Inferior parietal cortex (tissue), 1 donor: Measurements from ENCODE around the gene ZNF213.
"Not testable (repeated sequence)": the region's sequence is repeated elsewhere in the genome, so short reads cannot be mapped to it uniquely, and the experiment has no call there.

ENCODE experiments used
- DNase-seq: peaks from one replicate; pipeline ENCODE4 v3.0.0-alpha.2; 2016; ENCODE audit errors: extremely low spot score

The ZNF213 gene

GRCh38 chr16:3170440-3171180 lies 35.8 kb downstream of the ZNF213 start:
- no peak for DNase-seq

DNA sequence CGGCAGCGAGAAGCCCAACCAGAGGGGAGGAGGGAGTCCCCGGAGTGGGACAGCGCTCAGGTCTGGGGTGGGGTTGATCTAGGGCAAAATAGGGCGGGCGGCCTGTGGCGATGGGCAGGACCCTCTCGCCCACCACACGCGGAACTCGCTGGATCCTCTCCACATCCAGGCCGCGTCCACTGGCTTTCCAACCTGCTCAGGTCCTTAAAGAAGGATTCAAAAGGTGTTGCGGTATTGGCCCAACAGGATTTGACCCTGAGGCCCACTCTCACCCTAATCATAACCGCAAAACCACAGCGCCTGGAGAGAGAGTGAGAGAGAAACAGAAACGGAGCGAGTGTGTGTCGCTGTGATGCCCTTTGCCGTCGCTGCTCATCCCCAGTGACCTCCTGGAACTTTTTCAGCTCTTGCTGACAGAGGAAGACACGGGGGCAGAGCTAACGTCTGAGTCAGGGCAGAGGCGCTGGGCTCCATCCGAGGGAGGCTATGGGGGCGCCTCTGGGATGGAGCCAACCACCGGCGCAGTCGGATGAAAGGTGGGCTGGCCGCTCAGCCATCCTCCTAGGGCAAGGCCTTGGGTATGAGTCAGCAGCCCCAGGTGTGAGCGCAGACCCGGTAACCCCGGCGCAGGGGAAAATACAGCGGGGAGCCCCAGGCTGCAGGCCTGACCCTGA lies 36.5 kb downstream of the ZNF213 start:
- no peak for DNase-seq

- DNase-seq, result no peak
Observed at GRCh38 chr16:3171855-3172593, 37.2 kb downstream of the ZNF213 start.

- no peak for DNase-seq
Observed at GRCh38 chr16:3173892-3174617, 39.2 kb downstream of the ZNF213 start.

DNA sequence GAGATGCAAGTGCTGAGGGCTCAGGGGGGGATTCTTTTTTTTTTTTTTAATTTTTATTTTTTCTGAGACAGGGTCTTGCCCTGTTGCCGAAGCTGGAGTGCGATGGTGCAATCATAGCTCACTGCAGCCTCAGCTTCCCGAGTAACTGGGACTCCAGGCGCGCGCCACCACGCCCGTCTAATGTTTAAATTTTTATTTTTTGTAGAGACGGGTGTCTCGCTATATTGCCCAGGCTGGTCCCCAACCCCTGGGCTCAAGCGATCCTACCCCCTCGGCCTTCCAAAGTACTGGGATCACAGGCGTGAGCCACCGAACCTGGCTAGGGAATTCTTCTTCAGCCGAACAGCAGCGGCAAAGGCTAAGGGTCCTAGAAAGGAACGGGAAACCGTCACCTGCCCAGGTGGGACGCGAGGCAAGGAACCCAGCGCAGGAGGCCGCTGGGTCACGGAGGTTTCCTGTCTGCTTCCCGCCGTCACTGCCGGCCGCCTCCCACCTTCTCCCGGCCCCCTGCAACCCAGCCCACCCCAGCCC lies 39.9 kb downstream of the ZNF213 start:
- DNase-seq, result no peak

GRCh38 chr16:3175157-3176093 lies 40.6 kb downstream of the ZNF213 start:
- no peak for DNase-seq

DNA sequence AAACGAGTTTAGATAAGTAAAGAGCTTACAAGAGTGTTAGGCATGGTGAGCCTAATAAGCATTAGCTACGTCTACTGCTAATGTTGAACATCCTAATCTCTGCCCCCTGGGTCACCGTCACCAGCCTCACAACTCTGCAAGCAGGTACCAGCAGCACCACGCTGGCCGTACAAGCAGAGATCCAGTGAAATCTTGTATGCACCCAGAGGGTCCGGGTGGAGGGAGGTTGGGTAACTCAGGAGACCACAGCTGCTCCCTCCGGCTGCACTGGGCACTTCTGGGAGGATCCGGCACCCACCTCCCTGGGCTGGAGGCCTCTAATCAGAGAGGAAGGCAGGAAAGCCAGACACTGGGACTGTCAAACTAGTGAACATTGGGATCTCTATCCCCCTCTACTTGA lies 44.8 kb downstream of the ZNF213 start:
- DNase-seq, result no peak

DNA sequence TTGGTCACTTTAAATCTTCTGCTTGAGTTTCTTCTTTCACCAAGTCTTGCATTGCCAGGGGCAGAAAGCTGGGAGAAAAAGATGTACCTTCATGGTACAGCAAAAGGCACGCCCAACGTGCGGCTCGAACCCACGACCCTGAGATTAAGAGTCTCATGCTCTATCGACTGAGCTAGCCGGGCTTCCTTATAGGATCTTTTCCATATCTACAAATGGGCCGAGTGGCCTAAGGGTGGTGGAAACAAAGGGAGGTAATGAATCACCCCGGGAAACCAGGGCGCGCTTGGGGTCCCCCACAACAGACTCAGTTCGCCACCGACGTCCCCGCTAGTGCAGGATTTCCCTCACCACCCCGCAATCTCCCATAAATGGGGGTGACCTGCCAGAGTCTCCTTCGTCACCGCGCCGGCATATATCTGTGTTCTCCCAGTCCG lies 45.6 kb downstream of the ZNF213 start:
- no peak for DNase-seq

GRCh38 chr16:3182293-3182607 lies 47.4 kb downstream of the ZNF213 start:
- DNase-seq, result not testable (repeated sequence)

DNA sequence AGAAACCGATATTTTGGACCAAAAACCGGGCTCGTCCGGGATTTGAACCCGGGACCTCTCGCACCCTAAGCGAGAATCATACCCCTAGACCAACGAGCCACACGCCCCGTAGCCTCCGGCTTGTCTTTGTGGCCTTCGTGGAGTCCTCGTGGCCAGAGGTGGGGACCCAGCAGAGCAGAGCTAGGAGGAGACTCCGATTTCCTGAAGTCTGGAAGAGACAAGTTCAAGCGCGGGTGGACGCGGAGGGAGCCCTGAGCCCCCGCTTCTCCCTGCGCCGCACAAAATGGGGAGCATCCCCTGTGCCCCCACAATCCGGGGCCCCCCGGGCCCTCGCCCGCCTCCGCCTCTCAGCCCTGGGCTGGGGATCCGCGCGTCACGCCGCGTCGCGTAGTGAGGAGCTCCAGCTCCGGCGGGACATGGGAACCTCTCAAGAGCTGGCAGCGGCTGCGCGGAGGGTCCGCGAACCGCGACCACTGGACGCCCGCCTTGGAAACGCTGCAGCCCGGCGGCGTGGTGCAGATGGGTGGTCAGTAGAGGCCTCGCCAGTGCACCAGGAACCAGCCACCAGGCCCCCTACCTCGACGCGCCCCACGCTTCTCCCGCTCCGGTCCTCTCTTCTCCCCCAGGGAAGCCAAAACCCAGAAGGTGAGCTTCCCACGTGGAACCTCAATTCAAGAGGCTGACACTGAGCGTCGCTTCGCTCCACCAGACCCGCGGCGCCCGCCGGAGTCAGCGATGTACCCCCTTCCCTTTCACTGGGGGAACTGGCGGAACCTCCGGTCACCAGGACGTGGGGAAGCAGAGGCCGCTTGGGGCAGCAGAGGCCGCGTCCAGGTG lies 48.0 kb downstream of the ZNF213 start:
- no peak for DNase-seq

DNA sequence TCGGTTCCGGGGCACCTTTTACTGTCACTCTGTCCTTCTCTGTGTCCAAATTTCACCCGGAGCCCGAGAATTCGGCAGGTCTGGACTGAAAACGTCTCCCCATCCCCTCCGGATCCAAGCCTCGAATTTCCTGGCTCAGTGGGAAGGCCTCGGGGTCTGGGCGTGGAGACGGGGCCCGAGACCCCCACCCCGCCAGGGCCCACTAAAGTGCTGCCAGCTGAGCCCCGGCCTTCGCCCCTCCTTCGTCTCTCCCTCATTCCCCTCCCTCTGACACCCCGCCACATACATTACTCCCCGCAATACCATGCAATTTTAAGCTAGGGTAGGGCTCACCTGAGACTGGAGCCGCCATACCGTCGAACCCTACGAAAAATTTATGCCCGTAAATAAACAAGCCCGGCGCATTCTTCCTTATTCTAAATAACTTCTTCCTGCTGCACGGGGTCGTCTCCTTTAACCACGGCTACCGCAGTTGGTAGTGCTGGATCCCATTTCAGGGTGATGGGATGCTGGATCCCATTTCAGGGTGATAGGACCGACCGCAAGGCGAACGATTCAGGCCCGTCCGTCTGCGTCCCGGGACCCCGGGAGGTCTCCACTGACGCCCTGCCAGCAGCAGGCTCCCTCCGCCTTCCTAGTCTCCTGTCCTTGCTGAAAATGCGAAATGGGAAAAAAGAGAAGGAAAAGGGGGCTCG lies 48.8 kb downstream of the ZNF213 start:
- no peak for DNase-seq

- DNase-seq, result no peak
Observed at GRCh38 chr16:3186946-3187690, 52.3 kb downstream of the ZNF213 start.

- no peak for DNase-seq
Observed at GRCh38 chr16:3187798-3188674, 53.2 kb downstream of the ZNF213 start, which contains the start of gene OR1F1. OR1F1 (plus strand) TSS chr16:3188204.

GRCh38 chr16:3188675-3188924 lies 53.8 kb downstream of the ZNF213 start:
- no peak for DNase-seq

DNA sequence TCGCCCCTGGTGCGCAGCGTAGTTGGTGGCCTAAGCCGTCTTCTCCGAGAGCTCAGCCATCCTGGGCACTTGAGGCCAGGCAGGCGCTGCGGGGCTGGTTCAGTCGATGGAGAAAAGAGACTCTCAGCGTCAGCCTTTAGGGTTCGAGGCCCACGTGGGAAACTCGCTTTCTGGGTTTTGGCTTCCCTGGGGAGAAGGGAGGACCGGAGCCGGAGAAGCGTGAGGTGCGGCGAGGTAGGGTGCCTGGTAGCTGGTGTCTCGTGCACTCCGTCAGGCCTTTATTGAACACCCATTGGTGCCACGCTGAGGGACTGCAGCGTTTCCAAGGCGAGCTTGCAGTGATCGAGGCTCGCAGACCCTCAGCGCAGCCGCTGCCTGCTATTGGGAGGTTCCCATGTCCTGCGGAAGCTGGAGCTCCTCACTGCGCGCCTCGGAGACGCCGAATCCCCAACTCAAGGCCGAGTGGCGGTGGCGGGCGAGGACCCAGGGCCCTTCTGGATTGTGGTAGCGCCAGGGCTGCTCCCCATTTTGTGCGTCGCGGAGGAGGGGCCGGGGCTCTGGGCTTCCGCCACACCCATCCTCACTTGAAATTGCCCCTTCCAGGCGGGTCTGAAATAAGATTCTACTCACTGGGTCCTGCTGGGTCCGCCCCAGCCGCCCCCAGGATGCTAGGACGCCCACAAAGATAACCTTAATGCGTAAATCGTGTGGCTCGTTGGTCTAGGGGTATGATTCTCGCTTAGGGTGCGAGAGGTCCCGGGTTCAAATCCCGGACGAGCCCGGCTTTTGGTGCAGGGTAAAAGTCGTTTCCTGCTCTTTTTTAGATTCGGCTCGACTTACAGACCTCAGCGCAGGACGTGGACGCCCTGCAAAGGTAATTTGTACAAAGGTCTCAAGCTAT lies 54.3 kb downstream of the ZNF213 start:
- no peak for DNase-seq

- no peak for DNase-seq
Observed at GRCh38 chr16:3189869-3190268, 55.0 kb downstream of the ZNF213 start.

DNA sequence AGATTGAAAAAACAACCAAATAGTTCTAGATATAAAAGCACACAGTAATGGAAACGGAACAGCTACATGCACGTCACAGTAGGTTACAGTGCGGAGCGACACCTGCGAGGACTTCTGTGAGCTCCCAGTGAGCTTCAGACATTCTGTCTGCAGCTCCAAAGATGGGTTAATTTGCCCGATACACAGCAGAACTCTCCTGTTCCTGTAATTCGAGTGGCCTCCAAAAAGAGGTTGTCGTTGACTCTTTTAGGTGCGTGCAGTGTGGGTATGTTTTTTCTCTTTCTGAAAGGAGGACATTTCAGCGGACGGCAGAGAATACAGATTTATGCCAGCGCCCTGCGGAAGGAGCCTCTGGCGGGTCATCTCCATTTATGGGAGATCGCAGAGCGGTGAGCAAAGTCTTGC lies 56.1 kb downstream of the ZNF213 start:
- no peak for DNase-seq
